Upper lobe of right lung (tissue), 1 donor: ENCODE data around the gene UBE2D3. TPM values are rescaled to one million over a fixed set of nuclear protein-coding genes. Genes with fewer than 3 reads are reported as not detected.

ENCODE experiments used
- ATAC-seq: fragments of 200-7000 bp; cut with Tn5 transposase; one replicate; pipeline ENCODE4 v1.9.1; 2020; ENCODE audit warnings: mild to moderate bottlenecking, moderate library complexity
- DNase-seq: peaks from one replicate; pipeline ENCODE4 v3.0.0-alpha.2; 2020
- H3K27ac ChIP-seq: fragments of 200-600 bp; one replicate; pipeline ENCODE4 v1.8.0; 2022
- H3K27me3 ChIP-seq: fragments of 200-600 bp; one replicate; pipeline ENCODE4 v1.8.0; 2022; ENCODE audit warnings: mild to moderate bottlenecking
- H3K36me3 ChIP-seq: fragments of 200-600 bp; one replicate; pipeline ENCODE4 v1.8.0; 2022
- H3K4me1 ChIP-seq: fragments of 200-600 bp; one replicate; pipeline ENCODE4 v1.8.0; 2022
- H3K4me3 ChIP-seq: fragments of 200-600 bp; one replicate; pipeline ENCODE4 v1.8.0; 2022; ENCODE audit warnings: mild to moderate bottlenecking
- H3K9me3 ChIP-seq: fragments of 200-600 bp; one replicate; pipeline ENCODE4 v1.8.0; 2022
- intact Hi-C: fragments of 100-400 bp; cut with DNase I; formaldehyde crosslinking; loops from one replicate; pipeline ENCODE4 v1.11.0; 2022
- total RNA-seq: library from RNA; stranded (reverse); fragmentation: NEBNext Ultra II Directional; extraction: Animal tissue kit (Norgen Biotek cat#: 25700); gene quantifications from one replicate; pipeline ENCODE4 v1.2.1, GENCODE V29; 2021
- TF ChIP-seq, protein P1 (sequence below): fragments of 200-600 bp; IDR thresholded peaks from one replicate; pipeline ENCODE4 v1.8.0; 2022; ENCODE audit warnings: antibody characterized with exemption
- donor health status: DM: no; HTN: yes; CAD: no; lungs with severe emphysema.

UBE2D3 gene
- total RNA-seq, 1 donor from 2014 or later: 279 TPM

DNA sequence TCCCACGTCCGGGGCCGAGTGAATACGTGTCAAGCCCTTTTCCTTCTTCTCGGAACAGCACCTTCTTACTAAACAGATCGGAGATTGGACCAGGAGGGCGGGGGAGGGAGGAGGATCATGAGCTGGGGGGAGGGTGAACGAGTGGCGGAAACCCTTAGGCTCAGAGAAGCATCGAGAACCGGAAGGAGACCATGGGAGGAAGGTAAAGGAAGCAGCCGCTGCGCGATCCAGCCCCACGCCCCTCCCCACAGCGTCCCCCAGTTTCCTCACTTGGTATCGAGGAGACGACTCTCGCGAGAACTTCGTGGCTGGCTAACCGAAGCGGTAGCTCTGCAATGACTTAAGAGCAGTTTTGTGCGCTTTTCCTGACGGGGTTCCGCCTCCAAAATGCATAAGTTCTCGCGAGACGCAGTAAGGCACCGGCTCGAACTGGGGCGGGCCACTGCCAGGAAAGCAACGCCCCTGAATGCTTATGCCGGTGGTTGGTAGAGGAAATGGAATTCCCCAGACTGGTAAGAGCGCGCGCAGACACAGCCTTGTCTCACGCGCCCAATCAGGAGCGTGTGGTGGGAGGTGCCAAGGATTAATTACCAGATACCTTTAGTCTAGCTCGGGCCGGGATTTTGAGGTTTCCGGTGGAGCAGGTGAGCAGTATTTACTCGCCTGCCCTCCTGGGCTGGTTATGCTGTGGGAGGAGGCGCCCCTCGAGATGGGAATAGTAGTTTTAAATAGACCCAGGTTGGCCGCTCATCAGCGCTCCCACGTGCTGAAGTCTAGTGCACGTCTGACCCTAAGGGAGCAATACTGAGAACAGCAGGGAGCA lies 534 bp upstream of the UBE2D3 start:
- intact Hi-C loops: no loop called here
- peaks cover 16% of the 10 kb centered on the region for H3K36me3 ChIP-seq
- H3K27me3 ChIP-seq: no peaks in the 10 kb centered on the region
- peak overlapping the region; percentile 93 for H3K4me3 ChIP-seq
- peak overlapping the region; percentile 100 for H3K27ac ChIP-seq
- H3K4me1 ChIP-seq: peaks cover 19% of the 10 kb centered on the region
- TF ChIP-seq, protein P1, sequence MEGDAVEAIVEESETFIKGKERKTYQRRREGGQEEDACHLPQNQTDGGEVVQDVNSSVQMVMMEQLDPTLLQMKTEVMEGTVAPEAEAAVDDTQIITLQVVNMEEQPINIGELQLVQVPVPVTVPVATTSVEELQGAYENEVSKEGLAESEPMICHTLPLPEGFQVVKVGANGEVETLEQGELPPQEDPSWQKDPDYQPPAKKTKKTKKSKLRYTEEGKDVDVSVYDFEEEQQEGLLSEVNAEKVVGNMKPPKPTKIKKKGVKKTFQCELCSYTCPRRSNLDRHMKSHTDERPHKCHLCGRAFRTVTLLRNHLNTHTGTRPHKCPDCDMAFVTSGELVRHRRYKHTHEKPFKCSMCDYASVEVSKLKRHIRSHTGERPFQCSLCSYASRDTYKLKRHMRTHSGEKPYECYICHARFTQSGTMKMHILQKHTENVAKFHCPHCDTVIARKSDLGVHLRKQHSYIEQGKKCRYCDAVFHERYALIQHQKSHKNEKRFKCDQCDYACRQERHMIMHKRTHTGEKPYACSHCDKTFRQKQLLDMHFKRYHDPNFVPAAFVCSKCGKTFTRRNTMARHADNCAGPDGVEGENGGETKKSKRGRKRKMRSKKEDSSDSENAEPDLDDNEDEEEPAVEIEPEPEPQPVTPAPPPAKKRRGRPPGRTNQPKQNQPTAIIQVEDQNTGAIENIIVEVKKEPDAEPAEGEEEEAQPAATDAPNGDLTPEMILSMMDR: peak; percentile 8
- no peaks in the 10 kb centered on the region for H3K9me3 ChIP-seq
- DNase-seq: peak; percentile 99
- peak; percentile 85 for ATAC-seq

DNA sequence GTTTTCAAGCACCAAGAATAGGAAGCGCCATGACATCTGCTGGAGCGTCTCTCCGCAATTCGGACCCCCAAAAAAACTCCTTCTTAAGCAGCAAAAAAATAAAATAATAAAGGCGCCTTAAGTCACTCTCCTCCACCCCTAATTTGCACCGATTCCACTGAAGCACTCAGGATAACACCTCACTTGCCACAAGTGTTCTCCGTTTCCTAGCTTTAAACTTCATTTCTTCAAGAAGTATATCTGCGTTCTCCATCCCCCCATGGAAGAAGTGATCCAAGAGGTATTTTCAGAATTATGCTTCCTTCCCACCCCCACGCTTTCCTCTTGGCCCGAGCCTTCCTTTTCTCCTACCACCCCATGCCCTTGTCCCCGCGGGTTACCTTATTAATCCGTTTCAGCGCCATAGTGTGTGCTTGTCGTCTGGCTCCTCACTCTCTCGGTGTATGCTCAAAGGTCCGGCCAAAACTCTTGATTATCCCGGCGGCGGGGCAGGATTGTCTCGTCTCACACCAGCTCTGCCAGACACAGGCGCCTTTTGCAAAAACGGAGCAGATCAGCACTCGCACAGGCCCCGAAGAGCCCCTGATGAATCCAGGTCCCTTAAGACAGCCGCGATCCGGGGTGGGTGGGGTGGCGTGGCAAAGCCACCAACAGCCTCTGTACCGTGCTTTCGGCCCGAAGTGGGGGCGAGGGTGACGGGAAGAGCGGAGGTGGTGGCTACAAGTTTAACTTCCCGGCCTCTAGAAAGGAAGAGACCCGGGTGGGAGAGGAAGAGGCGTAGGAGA lies 1.1 kb downstream of the UBE2D3 start:
- H3K9me3 ChIP-seq: no peaks in the 10 kb centered on the region
- peaks cover 35% of the 10 kb centered on the region for H3K4me1 ChIP-seq
- peak overlapping the region; percentile 100 for H3K27ac ChIP-seq
- H3K36me3 ChIP-seq: peaks cover 19% of the 10 kb centered on the region
- intact Hi-C loops: no loop called here
- no peaks in the 10 kb centered on the region for H3K27me3 ChIP-seq
- peak overlapping the region; percentile 93 for H3K4me3 ChIP-seq
- no peak for DNase-seq
- no peak for ATAC-seq
- TF ChIP-seq, protein P1: no peak

DNA sequence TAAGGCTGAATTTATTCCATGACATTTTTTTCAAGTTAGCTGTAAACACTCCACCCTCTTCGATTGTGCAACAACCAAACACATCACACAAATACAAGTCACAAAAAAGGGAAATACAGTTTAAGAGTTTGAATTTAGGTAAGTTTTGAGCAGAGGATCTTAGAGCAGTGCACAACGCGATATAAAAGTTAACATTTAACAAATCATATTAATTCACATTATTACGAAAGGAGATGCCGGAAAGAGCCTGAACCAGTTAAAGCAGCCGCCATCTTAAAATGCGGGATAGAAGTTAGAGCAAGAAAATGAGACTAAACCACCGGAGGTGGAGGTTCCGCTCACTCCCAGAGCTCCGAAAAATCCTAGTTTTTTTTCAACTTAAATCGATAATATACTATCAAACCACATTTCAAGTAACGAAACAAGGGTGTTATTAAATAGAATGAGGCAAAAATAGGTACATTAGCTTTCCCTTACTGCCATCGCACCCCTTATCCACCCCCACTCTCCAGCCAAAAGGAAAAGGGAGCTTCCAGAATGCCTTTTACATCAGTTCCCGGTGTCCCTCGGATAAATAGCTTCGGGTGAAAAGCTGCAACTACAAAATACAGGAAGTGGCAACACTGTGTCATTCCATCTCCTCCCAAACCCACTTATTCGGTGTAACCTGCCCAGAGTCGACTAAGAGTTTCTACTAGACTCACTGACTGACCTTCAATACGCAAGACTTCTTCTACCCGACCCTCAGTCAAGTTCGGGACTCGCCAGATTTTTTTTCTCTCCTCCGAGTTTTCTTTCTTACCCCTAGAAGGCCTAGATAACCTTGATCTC lies 1.9 kb downstream of the UBE2D3 start:
- H3K27me3 ChIP-seq: no peaks in the 10 kb centered on the region
- ATAC-seq: no peak
- H3K36me3 ChIP-seq: peaks cover 23% of the 10 kb centered on the region
- peaks cover 43% of the 10 kb centered on the region for H3K4me1 ChIP-seq
- no peaks in the 10 kb centered on the region for H3K9me3 ChIP-seq
- DNase-seq: no peak
- H3K27ac ChIP-seq: peak overlapping the region; percentile 100
- TF ChIP-seq, protein P1: no peak
- peak overlapping the region; percentile 93 for H3K4me3 ChIP-seq
- intact Hi-C loops: no loop called here

DNA sequence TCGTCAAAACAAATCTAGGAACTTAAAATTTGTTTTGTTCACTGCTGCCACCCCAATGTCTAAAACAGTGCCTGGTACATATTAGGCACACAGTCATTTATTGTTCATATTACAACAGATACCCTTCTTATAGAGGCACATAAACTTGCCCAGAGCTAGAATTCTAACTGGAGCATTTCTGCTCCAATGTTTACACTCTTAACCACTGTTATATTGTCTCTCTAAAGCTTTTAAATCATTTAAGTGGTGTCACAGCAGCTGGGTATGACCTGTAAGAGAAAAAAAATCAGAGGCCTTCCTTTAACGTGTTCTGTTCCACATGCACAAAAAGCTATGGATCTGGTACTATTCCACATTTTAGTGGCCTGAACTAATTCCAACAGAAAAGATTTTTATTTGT lies 3.0 kb downstream of the UBE2D3 start:
- Histone ChIP-seq H3K4me3 (peak overlapping the region; percentile 93), H3K27me3 (no peaks in the 10 kb centered on the region), H3K36me3 (peaks cover 23% of the 10 kb centered on the region), H3K9me3 (no peaks in the 10 kb centered on the region), H3K27ac (peak overlapping the region; percentile 100), H3K4me1 (peaks cover 54% of the 10 kb centered on the region)
- TF ChIP-seq, protein P1: no peak
- DNase-seq: no peak
- no peak for ATAC-seq
- intact Hi-C loops: no loop called here

DNA sequence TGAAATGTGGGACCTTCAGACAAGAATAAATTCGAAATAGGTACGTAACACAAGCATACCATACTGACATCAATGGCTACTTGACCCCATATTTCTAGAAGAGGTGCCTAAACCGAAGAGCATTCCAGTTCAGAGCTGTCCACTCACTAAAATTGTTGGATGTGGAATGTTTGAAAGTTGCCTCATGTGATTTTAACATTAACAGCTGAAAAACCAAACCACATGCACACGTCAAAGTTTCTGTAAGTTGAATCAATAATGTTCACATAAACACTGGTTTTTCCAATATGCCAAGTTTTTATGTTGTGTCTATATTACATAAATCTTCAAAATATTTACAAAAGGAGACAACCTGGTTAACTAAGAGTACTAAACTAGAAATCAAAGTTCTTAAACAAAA lies 3.5 kb downstream of the UBE2D3 start:
- H3K27ac ChIP-seq: peak overlapping the region; percentile 100
- ATAC-seq: no peak
- no peak for DNase-seq
- H3K4me1 ChIP-seq: peaks cover 59% of the 10 kb centered on the region
- H3K36me3 ChIP-seq: peaks cover 23% of the 10 kb centered on the region
- no peaks in the 10 kb centered on the region for H3K27me3 ChIP-seq
- H3K4me3 ChIP-seq: peak overlapping the region; percentile 93
- intact Hi-C loops: no loop called here
- H3K9me3 ChIP-seq: no peaks in the 10 kb centered on the region
- TF ChIP-seq, protein P1: no peak
